RWPE2 (cell line): ENCODE results near the gene HNRNPA1L2.

Experiments used
- ATAC-seq: fragments of 200-7000 bp; cut with Tn5 transposase; 3 replicates; pipeline ENCODE4 v1.9.1; 2021; ENCODE audit warnings: low read depth
- DNase-seq: peaks from one replicate; pipeline ENCODE4 v3.0.0-alpha.2; 2020; ENCODE audit warnings: low spot score
- H3K27ac ChIP-seq: fragments of 450-650 bp; 2 replicates; pipeline ENCODE4 v1.5.1; 2017; ENCODE audit warnings: mild to moderate bottlenecking; ENCODE audit not compliant: poor library complexity, severe bottlenecking
- H3K27me3 ChIP-seq: fragments of 250-450 bp; sonication (Bioruptor Pico); 2 replicates; pipeline ENCODE4 v1.5.1; 2021; ENCODE audit warnings: mild to moderate bottlenecking, moderate library complexity; ENCODE audit not compliant: insufficient read depth, poor library complexity, severe bottlenecking
- H3K36me3 ChIP-seq: fragments of 250-450 bp; sonication (Bioruptor Pico); 2 replicates; pipeline ENCODE4 v1.5.1; 2020; ENCODE audit warnings: low read depth, mild to moderate bottlenecking, moderate library complexity
- H3K4me1 ChIP-seq: fragments of 250-450 bp; sonication (Bioruptor Pico); 2 replicates; pipeline ENCODE4 v1.5.1; 2021; ENCODE audit warnings: mild to moderate bottlenecking, moderate library complexity; ENCODE audit not compliant: insufficient read depth, poor library complexity, severe bottlenecking
- H3K4me3 ChIP-seq: fragments of 250-450 bp; sonication (Bioruptor Pico); 2 replicates; pipeline ENCODE4 v1.5.1; 2021; ENCODE audit warnings: mild to moderate bottlenecking, moderate library complexity; ENCODE audit not compliant: severe bottlenecking
- H3K9me3 ChIP-seq: fragments of 250-450 bp; sonication (Bioruptor Pico); 2 replicates; pipeline ENCODE4 v1.5.1; 2021; ENCODE audit warnings: mild to moderate bottlenecking, moderate library complexity; ENCODE audit not compliant: severe bottlenecking
- TF ChIP-seq, protein P1 (sequence below): fragments of 450-650 bp; IDR thresholded peaks from one replicate; pipeline ENCODE4 v1.5.1; 2017; ENCODE audit warnings: mild to moderate bottlenecking, moderate library complexity; ENCODE audit not compliant: poor library complexity, severe bottlenecking

Gene HNRNPA1L2

DNA sequence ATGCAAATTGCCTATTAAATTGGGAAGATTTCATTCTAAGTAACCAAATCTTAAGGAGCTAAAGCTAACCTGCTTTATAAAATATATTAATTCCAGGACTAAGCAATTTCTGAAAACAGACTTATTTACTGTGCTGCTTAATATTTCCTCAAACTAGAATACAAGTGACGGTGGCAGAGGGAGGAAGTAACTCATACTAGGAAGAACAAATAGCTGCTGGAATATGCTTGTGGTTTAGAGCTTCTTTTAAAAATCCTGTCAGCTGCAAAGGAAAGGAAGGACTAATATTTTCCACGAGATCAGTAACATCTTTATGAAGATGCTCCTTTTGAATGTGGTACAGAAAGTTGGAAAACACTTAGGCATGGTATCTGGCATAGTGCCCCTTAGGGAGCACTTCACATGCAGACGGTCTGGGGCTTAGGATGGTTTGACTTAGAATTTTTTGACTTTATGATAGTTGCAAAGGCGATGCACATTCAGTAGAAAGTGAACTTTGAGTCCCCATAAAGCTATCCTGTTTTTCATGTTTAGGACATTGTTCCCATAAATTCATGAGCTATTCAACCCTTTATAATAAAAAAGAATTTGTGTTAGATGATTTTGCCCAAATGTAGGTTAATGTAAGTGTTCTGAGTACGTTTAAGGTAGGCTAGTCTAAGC is 3.4 kb upstream of the HNRNPA1L2 start:
- DNase-seq = no peak
- Histone ChIP-seq H3K27ac (no peak overlapping the region), H3K27me3 (no peaks in the 10 kb centered on the region), H3K9me3 (no peaks in the 10 kb centered on the region), H3K4me3 (no peak overlapping the region), H3K36me3 (peaks cover 19% of the 10 kb centered on the region), H3K4me1 (no peaks in the 10 kb centered on the region)
- TF ChIP-seq, protein P1, sequence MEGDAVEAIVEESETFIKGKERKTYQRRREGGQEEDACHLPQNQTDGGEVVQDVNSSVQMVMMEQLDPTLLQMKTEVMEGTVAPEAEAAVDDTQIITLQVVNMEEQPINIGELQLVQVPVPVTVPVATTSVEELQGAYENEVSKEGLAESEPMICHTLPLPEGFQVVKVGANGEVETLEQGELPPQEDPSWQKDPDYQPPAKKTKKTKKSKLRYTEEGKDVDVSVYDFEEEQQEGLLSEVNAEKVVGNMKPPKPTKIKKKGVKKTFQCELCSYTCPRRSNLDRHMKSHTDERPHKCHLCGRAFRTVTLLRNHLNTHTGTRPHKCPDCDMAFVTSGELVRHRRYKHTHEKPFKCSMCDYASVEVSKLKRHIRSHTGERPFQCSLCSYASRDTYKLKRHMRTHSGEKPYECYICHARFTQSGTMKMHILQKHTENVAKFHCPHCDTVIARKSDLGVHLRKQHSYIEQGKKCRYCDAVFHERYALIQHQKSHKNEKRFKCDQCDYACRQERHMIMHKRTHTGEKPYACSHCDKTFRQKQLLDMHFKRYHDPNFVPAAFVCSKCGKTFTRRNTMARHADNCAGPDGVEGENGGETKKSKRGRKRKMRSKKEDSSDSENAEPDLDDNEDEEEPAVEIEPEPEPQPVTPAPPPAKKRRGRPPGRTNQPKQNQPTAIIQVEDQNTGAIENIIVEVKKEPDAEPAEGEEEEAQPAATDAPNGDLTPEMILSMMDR = no peak
- ATAC-seq = no peak

DNA sequence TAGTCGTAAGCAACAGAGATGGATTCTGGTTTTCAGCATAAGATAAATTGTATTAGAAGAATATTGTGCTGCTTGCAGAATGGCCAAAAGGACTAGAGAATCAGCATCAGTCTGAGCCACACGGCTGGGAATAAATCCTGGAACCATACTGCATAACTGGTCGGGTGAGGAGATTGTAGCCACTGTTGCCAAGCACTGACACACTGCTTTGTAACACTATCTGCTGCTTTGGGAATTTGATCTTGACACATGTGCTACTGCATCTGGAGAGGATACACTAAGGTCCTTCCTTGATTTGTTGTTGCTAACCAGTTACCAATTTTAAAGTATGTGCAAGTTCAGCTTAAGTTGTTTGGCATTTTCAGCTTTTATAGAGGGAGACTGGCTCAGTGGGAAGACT is 1.9 kb downstream of the HNRNPA1L2 start:
- Histone ChIP-seq H3K36me3 (peaks cover 4% of the 10 kb centered on the region; the same call in 1 of the 2 replicates), H3K4me3 (no peak overlapping the region), H3K9me3 (no peaks in the 10 kb centered on the region), H3K27ac (no peak overlapping the region), H3K4me1 (peaks cover 8% of the 10 kb centered on the region), H3K27me3 (no peaks in the 10 kb centered on the region)
- TF ChIP-seq, protein P1 = no peak
- no peak for ATAC-seq
- no peak for DNase-seq

DNA sequence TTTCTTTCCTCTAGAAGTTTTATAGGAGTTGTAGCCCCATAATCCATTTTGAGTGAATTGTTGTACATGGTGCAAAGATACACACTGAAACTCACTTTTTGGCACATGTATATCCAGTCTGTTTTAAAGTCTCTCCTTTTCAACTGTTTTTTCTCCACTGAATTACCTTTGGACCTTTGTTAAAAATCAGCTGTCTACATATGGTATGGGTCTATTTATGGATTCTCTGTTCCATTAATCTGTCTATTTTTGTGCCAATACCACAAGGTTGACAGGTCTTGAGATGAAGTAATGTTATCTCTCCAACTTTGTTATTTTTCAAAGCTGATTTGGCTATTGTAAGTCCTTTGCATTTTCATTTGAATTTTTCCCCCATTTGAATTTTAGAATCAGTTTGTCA is 4.7 kb downstream of the HNRNPA1L2 start:
- Histone ChIP-seq H3K4me3 (no peak overlapping the region), H3K9me3 (no peaks in the 10 kb centered on the region), H3K27me3 (no peaks in the 10 kb centered on the region), H3K4me1 (peaks cover 8% of the 10 kb centered on the region), H3K36me3 (peaks cover 19% of the 10 kb centered on the region), H3K27ac (peak overlapping the region; percentile 31)
- TF ChIP-seq, protein P1 = no peak
- no peak for DNase-seq
- ATAC-seq = no peak

DNA sequence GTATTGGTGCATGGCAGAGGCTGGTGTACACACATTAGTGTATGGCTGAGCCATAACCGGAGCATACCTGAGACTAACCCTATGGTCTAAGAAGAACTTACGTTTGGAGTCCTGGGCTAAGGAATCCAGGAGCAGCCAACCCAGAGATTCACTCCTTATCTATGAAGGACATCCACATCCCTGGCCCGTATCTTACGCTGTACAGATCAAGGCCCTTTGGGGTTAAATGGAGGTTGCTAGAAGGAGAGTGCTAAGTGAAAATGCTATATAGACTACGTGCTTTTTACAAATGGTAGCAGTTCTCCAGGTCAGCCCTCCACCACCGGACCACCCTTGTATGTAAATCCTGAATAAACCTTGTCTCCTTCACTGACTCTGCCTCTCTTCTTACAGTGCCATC is 8.5 kb downstream of the HNRNPA1L2 start:
- H3K27ac ChIP-seq = peak overlapping the region; percentile 91
- DNase-seq (no peak), ATAC-seq (no peak)

DNA sequence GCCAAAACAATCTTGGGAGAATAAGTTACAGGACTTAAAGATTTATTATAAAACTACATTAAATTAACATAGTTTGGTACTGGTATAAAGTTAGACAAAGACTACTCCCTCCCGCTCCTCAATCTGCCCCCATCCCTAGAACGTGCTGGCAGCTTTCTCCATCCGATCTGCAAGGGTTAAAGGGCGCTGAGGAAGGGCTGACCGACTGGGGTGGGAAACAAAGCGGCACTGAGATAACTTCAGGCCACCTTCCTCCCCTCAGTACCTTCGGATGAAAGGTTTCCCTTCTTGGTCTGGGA is 9.6 kb downstream of the HNRNPA1L2 start:
- no peak for DNase-seq

More for the DNA sequence above, 8.5 kb downstream of the HNRNPA1L2 start:
- peaks cover 8% of the 10 kb centered on the region for H3K4me1 ChIP-seq
- no peaks in the 10 kb centered on the region for H3K9me3 ChIP-seq
- peak overlapping the region; percentile 45 for H3K4me3 ChIP-seq
- no peaks in the 10 kb centered on the region for H3K27me3 ChIP-seq
- TF ChIP-seq, protein P1 = no peak
- peaks cover 29% of the 10 kb centered on the region for H3K36me3 ChIP-seq

More for the DNA sequence above, 9.6 kb downstream of the HNRNPA1L2 start:
- Histone ChIP-seq H3K27me3 (no peaks in the 10 kb centered on the region), H3K27ac (peak overlapping the region; percentile 91), H3K9me3 (no peaks in the 10 kb centered on the region), H3K4me3 (peak overlapping the region; percentile 45), H3K4me1 (no peaks in the 10 kb centered on the region), H3K36me3 (peaks cover 39% of the 10 kb centered on the region)
- peak; percentile 8; the same call in 1 of the 3 replicates for ATAC-seq
- TF ChIP-seq, protein P1 = no peak
